Peyer's patch (tissue), 4 donors: Measurements from ENCODE around the gene GNG12.

Source experiments
- POLR2A ChIP-seq, 2 donors: fragments of 450-650 bp; IDR thresholded peaks; one replicate each; pipeline ENCODE4 v1.5.1; 2017; ENCODE audit warnings: antibody characterized with exemption in 2 of 2, mild to moderate bottlenecking in 2 of 2, moderate library complexity in 2 of 2
- TF ChIP-seq, protein P1 (sequence below), 6 experiments: fragments of 450-650 bp in 4 of 6; fragments of 200-600 bp in 2 of 6; sonication (generic) in 1 of 6; IDR thresholded peaks; one replicate each; pipeline ENCODE4 v1.5.1; 2017 to 2019; ENCODE audit warnings: antibody characterized with exemption in 6 of 6, mild to moderate bottlenecking in 3 of 6, moderate library complexity in 1 of 6

DNA sequence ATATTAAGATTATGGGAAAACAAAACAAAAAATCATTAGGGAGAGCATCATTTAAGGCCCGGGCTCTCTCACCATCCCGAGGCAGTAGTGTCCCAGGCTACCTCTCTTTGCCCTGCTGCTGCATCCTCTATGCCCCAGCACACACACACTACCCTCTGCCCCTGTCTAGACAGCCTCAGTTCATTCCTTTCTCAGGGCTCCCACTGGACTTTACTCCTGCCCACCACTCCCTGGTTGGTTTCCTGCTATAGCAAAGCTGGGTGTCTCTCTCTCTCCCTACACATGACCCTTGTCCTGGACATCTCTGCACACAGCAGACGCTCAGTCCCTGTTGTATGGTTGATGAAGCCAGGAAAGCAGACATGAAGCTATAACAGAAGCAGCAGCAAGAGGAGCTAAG lies 30.7 kb downstream of the GNG12 start:
- TF ChIP-seq, protein P1, sequence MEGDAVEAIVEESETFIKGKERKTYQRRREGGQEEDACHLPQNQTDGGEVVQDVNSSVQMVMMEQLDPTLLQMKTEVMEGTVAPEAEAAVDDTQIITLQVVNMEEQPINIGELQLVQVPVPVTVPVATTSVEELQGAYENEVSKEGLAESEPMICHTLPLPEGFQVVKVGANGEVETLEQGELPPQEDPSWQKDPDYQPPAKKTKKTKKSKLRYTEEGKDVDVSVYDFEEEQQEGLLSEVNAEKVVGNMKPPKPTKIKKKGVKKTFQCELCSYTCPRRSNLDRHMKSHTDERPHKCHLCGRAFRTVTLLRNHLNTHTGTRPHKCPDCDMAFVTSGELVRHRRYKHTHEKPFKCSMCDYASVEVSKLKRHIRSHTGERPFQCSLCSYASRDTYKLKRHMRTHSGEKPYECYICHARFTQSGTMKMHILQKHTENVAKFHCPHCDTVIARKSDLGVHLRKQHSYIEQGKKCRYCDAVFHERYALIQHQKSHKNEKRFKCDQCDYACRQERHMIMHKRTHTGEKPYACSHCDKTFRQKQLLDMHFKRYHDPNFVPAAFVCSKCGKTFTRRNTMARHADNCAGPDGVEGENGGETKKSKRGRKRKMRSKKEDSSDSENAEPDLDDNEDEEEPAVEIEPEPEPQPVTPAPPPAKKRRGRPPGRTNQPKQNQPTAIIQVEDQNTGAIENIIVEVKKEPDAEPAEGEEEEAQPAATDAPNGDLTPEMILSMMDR (IDR thresholded peaks at IDR 0.05) = no peak
- TF ChIP-seq POLR2A (IDR thresholded peaks at IDR 0.05) = peak in 1 of 2 donors; percentile 31
